GM21447 (cell line): ENCODE measurements around the gene GPR33.
"Not testable (repeated sequence)": the region's sequence is repeated elsewhere in the genome, so short reads cannot be mapped to it uniquely, and the experiment has no call there.

Experiments used
- ATAC-seq: cut with Tn5 transposase; IDR thresholded peaks from one replicate; pipeline ENCODE4 v1.9.1; 2021; ENCODE audit not compliant: unreplicated experiment

Gene GPR33

DNA sequence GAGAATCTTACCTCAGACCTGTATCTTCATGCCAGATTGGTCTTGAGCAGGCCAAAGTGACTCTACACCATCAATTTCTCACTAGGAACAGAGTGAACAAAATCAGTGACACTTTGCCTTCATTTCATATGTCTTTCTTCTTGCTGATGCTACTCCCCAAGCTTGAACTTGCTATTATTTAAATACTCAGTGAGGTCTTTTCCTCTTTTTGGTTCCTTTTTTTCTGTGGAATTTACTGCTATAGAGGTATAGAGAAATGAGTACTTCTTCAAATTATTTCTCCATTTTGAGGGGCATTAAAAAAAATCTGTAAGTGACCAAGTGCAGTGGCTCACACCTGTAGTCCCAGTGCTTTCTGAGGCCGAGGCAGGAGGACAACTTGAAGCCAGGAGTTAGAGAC lies at the start of gene GPR33:
GPR33 (minus strand) TSS at position 154 of the 400 bp plus-strand sequence. CDS start 4,074 bp downstream, outside the sequence.
- ATAC-seq = no peak

- ATAC-seq = no peak
Observed at GRCh38 chr14:31536201-31536960, 48.5 kb upstream of the GPR33 start.

GRCh38 chr14:31530136-31530535 lies 42.3 kb upstream of the GPR33 start:
- ATAC-seq = no peak

DNA sequence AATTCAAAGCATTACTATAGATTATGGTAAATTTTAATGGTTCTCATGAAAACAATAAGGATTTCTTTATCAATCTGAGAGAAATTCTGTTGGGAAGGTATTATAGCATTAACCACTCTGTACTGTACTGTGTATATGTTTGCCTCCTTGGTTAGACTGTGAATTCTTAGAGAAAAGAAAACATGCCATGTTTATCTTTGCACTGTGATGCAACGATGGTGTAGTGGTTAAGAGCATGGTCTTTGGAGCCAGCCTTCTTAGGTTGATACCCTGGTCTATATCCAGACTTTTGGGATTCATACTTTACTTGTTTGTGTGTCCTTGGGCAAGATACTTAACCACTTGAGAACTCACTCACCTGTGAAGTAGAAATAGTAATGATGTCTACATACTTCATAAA lies 41.2 kb upstream of the GPR33 start:
- ATAC-seq = no peak

DNA sequence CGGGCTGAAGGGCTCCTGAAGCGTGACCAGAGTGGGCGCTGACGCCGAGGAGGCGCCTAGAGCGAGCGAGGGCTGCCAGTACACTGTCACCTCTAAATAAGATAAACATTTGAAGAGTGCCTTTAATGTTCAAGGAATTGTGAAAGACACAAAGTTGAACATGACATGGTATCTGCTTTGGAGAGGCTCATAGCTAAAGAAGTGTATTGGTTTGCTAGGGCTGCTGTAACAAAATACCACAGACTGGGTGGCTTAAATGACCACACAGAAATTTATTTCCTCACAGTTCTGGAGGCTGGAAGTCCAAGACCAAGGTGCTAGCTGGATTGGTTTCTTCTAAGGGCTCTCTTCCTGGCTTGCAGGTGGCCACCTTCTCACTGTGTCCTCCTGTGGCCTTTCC lies 39.7 kb upstream of the GPR33 start:
- no peak for ATAC-seq

GRCh38 chr14:31527087-31527486 lies 39.2 kb upstream of the GPR33 start:
- no peak for ATAC-seq

DNA sequence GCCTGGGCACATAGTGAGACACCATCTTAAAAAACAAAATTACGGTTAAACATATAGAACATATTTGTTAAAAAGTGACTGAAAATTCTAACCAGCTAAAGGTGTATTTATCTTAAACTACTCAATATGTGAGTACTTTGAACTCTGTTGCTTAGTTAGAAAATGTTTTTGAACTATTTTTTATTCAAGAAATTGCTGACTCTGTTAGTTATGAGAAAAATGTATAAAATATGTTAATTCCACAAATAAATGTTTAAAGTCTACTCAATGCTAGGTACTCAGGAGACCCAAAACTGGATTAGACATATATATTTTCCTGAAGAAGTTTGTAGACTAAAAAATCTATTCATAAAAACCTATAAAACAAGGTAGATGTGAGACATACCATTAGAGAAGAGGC lies 23.0 kb upstream of the GPR33 start:
- ATAC-seq = no peak

DNA sequence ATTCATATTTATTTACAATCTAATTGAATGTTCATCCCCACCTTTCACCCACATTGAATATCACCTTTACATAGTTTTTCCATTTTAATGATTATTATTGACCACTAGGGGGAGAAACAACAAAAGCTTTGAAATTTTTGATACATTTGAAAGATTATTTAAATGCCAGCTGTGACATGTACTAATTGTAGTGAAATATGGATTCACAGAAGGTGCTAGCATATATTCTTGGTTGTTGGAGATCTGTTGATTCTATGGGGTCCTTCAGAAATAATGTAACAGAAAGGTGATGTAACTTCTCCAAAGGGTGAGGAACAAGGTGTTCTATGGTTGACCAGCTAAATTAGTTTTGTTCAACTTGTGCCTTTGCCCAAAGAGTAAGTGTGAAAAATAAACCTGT lies 22.4 kb upstream of the GPR33 start:
- ATAC-seq = no peak

DNA sequence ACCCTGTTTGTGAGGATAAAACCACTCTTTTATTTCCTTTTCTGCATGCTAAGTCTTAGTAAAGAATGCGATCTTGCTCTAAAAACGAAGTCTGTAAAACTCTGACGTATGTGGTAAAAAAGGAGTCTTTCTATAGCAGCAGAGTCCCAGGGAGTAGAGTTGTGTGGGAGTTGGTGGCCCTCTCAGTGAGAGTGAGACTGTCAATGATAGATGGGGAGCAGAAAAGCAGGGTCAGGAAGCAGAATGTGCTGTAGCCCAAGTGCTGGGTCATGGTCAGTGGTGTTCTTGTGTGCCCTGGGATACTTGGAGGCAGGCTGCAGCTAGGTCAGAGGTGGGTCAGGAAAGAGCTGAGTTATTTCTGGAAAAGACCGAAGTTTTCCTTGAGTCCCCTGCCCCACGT lies 20.3 kb upstream of the GPR33 start:
- no peak for ATAC-seq

- no peak for ATAC-seq
Observed at GRCh38 chr14:31505411-31505810, 17.6 kb upstream of the GPR33 start.

DNA sequence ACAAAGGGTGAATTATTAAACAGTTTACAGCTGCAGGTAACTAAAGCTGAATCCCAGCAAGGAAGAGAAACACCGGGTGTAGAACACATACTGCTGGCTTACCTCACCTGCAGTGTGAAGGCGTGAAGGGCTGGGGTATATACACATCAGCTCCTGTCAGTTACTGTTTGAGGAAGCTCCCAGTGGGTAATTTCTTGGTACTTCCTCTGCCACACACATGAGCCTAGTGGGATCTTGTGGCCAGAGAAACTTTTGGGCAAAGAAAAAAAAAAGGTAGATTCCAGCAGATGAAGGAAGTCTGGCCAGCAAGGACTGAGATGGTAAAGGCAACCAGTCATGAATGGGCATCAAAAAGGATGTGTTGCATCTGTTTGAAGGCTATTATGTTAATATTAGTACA lies 14.0 kb upstream of the GPR33 start:
- no peak for ATAC-seq

DNA sequence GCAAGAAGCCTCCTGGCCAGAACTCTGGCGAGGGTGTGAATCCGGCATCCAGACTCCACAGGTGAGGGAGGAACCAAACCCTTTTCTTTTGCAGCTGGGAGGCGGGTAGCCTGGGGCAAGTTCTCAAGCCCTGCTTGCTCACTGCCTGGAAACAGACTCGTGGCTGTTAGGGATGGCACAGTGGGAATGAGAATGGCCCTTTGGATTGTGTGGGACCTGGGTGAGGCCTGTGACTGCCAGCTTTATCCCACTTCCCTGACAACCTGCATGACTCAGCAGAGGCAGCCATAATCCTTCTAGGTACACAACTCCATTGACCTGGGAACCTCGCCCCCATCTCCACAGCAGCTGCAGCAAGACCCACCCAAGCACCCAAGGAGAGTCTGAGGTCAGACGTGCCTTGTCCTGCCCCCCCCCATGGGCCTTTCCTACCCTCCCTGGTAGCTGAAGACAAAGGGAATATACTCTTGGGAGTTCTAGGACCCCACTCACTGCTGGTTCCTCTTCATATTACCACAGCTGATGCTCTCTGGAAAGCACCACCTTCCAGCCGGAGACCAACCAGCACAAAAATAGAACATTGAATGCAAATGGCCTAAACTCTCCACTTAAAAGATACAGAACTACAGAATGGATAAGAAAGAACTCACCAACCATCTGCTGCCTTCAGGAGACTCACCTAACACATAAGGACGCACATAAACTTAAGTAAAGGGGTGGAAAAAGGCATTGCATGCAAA lies 5.1 kb upstream of the GPR33 start:
- no peak for ATAC-seq

DNA sequence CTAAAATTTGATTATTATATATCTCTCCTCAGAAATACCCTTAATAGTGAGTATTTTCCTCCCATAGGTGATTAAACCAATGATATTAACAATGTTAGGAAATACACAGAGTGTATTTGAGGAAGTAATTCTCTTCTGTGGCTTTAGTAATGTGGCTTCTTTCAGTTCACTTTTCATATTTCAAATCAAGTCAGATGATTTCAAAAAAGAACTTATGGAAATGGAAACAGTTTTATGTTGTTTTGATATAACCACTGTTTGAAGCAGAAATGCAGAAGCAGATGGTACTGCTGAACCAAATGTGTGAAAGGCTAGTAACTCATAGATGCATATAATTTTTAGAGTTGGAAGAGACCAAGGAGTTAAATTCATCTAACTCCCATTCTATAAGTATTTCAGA lies 1.9 kb upstream of the GPR33 start:
- peak; percentile 63 for ATAC-seq

DNA sequence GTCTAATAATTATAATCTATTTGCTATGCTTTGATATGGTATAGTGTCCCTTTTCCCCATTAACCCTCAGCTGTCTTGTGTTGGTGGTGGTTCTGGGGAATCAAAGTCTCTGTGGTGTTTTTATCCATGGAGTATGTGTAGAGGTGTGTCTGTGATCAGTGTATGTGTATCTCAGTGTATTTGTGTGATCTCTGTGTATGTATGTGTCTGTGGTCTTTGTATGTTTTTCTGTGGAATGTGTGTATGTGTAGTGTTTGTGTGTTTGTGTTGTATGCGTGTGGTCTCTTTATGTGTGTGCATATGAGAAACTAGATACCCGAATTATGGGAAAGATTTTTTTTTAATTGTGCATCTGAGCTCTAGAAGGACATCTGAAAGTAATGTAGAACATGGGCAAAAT lies 1.1 kb downstream of the GPR33 start:
- ATAC-seq = no peak

DNA sequence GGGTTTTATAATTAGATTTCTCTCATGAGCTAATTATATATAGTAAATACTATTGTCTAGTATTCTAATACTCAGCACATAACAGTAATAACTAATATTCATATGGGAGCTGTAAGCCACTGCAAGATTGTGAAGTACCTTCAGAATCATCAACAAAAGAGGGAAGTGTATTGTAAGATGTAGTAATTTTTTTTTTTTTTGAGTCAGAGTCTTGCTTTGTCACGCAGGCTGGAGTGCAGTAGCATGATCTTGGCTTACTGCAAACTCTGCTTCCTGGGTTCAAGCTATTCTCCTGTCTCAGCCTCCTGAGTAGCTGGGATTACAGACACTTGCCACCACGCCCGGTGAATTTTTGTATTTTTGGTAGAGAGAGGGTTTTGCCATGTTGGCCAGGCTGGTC lies 3.1 kb downstream of the GPR33 start:
- ATAC-seq = no peak

DNA sequence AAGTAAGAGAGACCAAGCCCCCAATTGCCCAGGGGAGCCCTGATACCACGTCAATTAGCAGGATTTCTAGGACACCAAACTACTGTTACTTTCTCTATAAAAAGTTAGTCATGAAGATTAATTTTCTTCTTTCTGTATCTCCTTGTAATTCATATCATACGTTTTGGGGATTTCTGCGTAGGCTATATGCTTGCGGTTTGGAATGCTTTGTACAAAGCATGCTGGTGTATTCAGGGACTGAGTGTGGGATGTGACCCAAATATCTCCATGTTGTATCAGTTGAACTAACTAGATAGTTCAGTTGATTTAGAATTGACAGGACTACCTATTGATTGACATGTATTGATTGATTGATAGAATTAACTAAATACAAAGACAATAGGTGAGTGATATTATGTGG lies 7.7 kb downstream of the GPR33 start:
- no peak for ATAC-seq

DNA sequence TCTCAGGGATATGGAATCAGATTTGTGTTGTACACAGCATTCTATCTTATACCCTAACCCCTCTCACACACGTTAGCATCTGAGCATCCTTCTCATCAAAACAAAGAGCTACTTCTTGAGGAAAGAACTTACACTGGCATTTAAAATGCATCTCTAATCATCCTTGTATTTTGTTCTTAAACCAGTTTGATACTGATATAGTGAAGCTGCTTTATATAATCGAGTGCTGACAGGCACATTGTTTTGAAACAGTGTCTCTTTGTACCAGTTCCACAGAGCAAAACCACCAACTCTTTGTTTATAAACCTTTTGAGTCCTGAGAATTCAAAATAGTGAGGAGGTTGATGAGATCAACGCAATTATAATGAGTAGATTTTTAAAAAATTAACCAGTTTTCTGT lies 8.8 kb downstream of the GPR33 start:
- no peak for ATAC-seq

DNA sequence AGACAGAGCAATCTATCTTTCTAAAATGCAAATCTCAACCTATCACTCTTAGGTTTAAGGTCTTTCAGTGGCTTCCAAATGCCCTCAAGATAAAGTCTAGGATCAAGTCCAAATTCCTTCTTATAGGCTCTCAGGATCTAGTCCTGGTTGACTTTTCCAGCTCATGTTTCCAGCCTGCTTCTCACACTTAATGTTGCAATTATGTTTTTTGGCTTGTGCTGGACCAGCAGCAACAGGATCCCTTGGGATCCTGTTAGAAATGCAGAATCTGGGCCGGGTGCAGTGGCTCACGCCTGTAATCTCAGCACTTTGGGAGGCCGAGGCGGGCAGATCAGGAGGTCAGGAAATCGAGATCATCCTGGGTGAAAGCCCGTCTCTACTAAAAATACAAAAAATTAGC lies 10.6 kb downstream of the GPR33 start:
- ATAC-seq = no peak

- ATAC-seq = no peak
Observed at GRCh38 chr14:31476131-31476866, 11.5 kb downstream of the GPR33 start.

GRCh38 chr14:31466554-31466953 lies 21.3 kb downstream of the GPR33 start:
- ATAC-seq = no peak

- ATAC-seq = no peak
Observed at GRCh38 chr14:31465111-31465510, 22.7 kb downstream of the GPR33 start.

DNA sequence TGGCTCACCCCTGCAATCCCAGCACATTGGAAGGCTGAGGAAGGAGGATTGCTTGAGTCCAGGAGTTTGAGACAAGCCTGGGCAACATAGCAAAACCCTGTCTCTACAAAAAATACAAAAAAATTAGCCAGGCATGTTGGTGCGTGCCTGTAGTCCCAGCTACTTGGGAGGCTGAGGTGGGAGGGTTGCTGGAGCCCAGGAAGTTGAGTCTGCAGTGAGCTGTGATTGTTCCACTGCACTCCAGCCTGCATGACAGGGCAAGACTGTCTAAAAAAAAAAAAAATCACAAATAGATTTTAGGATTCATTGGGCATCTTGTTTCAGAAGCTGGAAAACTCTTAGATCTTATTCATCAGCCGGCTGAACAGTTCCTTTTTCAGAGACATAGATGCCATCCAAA lies 25.4 kb downstream of the GPR33 start:
- ATAC-seq = not testable (repeated sequence)
